ENCODE data around the gene COL25A1.

DNA sequence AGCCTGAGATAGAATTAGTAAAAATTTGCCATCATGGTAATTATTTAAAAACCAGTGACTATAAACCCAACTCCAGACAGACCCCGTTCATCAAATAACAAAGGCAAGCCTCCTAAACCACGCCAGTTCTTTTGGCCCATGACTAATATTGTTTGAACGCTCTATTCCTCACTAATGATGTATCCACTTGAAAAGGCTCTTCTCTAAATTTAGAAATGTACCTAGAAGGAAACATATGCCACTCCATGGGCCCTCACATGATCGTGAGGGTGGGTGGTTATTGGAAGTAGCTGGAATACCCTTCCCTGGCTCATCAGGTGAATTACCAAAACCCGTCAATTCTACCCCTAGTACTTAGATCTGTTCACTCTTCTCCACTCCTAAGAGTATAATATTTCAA is 249.2 kb downstream of the COL25A1 start:
- TF ChIP-seq, protein P1, sequence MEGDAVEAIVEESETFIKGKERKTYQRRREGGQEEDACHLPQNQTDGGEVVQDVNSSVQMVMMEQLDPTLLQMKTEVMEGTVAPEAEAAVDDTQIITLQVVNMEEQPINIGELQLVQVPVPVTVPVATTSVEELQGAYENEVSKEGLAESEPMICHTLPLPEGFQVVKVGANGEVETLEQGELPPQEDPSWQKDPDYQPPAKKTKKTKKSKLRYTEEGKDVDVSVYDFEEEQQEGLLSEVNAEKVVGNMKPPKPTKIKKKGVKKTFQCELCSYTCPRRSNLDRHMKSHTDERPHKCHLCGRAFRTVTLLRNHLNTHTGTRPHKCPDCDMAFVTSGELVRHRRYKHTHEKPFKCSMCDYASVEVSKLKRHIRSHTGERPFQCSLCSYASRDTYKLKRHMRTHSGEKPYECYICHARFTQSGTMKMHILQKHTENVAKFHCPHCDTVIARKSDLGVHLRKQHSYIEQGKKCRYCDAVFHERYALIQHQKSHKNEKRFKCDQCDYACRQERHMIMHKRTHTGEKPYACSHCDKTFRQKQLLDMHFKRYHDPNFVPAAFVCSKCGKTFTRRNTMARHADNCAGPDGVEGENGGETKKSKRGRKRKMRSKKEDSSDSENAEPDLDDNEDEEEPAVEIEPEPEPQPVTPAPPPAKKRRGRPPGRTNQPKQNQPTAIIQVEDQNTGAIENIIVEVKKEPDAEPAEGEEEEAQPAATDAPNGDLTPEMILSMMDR (conservative IDR thresholded peaks at IDR 0.05; ENCODE audit: low read depth, low read length), result no peak
- no peak for TF ChIP-seq EZH2 (IDR thresholded peaks at IDR 0.05; ENCODE audit: borderline replicate concordance, low read depth, low read length, poor library complexity, severe bottlenecking)
